AG04450 (cell line): ENCODE measurements around the gene CTRB1. TPM values are rescaled to one million over a fixed set of nuclear protein-coding genes. Genes with fewer than 3 reads are reported as not detected.

Experiments used
- CTCF ChIA-PET: fragments of 300-600, 350-600 bp; formaldehyde crosslinking; extraction: SDS; loops from one replicate; lab custom pipeline; 2022; ENCODE audit warnings: antibody characterized with exemption, inconsistent platforms; lab: Charles Lee
- POLR2A ChIA-PET: fragments of 350-600 bp; formaldehyde crosslinking; extraction: SDS; loops from one replicate; lab custom pipeline; 2021; ENCODE audit warnings: antibody characterized with exemption, inconsistent platforms; lab: Yijun Ruan, JAX
- DNase-seq: peaks from one replicate; pipeline ENCODE4 v3.0.0-alpha.2; 2011; ENCODE audit warnings: low read depth, low spot score
- H3K27ac ChIP-seq: one replicate; pipeline ENCODE4 v1.5.1; 2012; ENCODE audit warnings: low read depth, low read length, control low read depth
- H3K27me3 ChIP-seq: one replicate; pipeline ENCODE4 v1.6.0; 2012; ENCODE audit warnings: low read length; ENCODE audit not compliant: control insufficient read depth, insufficient read depth
- H3K4me3 ChIP-seq: 2 replicates; pipeline ENCODE4 v1.5.1; 2011; ENCODE audit warnings: mild to moderate bottlenecking, low read depth, low read length, control low read depth
- H3K9me3 ChIP-seq: 2 replicates; pipeline ENCODE4 v1.5.1; 2012; ENCODE audit warnings: low read length; ENCODE audit not compliant: control insufficient read depth, insufficient read depth
- CTCF ChIP-seq: IDR thresholded peaks from 2 replicates; pipeline ENCODE4 v1.5.1; 2011; ENCODE audit warnings: low read depth, low read length, control low read depth, inconsistent platforms
- polyA plus RNA-seq: library from polyadenylated mRNA; depleted of rRNA; stranded (reverse); fragments of >200 nt; gene quantifications from 2 replicates; pipeline ENCODE4 v1.2.3, GENCODE V29; 2011

Gene CTRB1
- polyA plus RNA-seq, 1 experiment, result not detected

- Histone ChIP-seq H3K4me3 (peak overlapping the region; percentile 3; the same call in 1 of the 2 replicates), H3K9me3 (no peaks in the 10 kb centered on the region), H3K27ac (peak overlapping the region; percentile 77), H3K27me3 (no peaks in the 10 kb centered on the region)
- POLR2A ChIA-PET, result interaction anchor here (1.3 kb wide), 1 partner anchor 53 kb away, joined by 3 read pairs; no protein-coding TSS in a partner anchor
- no peak for DNase-seq
- CTCF ChIA-PET, result interaction anchor here (0.6 to 4.0 kb wide), 3 partner anchors 18 to 150 kb away, joined by 3 to 23 read pairs (median 4); no protein-coding TSS in a partner anchor
- TF ChIP-seq CTCF, result no peak
Measured at GRCh38 chr16:75252049-75252864, 33.5 kb downstream of the CTRB1 start.

GRCh38 chr16:75252946-75253911 is 34.4 kb downstream of the CTRB1 start:
- peak overlapping the region; percentile 13 for H3K4me3 ChIP-seq
- H3K27ac ChIP-seq, result peak overlapping the region; percentile 80
- POLR2A ChIA-PET, result interaction anchor here (1.2 to 1.3 kb wide), 2 partner anchors 8 to 52 kb away, joined by 3 to 4 read pairs; no protein-coding TSS in a partner anchor
- TF ChIP-seq CTCF, result no peak
- H3K9me3 ChIP-seq, result no peaks in the 10 kb centered on the region
- no peaks in the 10 kb centered on the region for H3K27me3 ChIP-seq
- CTCF ChIA-PET, result interaction anchor here (0.6 to 4.0 kb wide), 4 partner anchors 19 to 149 kb away, joined by 3 to 23 read pairs (median 4); no protein-coding TSS in a partner anchor
- no peak for DNase-seq

DNA sequence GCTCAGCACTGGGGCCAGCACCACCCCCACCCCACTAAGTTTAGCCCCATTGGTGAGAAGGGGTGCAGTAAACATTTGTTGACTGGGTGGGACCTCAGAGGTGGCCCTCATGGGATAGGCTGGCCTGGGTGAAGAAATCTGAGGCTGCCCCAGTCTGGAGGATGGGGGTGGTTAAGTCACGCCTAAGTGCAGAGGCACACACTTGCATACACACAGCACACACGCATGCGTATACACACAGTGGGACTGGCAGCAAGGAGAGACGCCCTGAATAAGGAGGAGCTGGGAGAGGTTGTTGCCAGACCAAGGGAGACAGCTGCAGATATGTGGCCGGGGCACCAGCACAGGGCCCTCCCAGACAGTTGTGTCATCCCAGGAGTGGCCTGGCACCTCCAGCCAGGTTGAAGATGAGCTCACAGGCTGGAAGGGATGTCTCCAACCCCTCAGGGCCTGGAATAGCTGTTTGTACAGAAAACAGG is 35.6 kb downstream of the CTRB1 start:
- Histone ChIP-seq H3K4me3 (no peak overlapping the region), H3K9me3 (no peaks in the 10 kb centered on the region), H3K27ac (peak overlapping the region; percentile 70), H3K27me3 (no peaks in the 10 kb centered on the region)
- TF ChIP-seq CTCF, result no peak
- no peak for DNase-seq
- ChIA-PET CTCF (interaction anchor here (1.0 to 4.0 kb wide), 3 partner anchors 20 to 211 kb away, joined by 3 to 23 read pairs (median 3); partner anchors contain the start of gene TMEM170A), POLR2A (interaction anchor here (0.6 to 1.7 kb wide), 6 partner anchors 9 to 52 kb away, joined by 3 to 8 read pairs (median 4); no protein-coding TSS in a partner anchor)

DNA sequence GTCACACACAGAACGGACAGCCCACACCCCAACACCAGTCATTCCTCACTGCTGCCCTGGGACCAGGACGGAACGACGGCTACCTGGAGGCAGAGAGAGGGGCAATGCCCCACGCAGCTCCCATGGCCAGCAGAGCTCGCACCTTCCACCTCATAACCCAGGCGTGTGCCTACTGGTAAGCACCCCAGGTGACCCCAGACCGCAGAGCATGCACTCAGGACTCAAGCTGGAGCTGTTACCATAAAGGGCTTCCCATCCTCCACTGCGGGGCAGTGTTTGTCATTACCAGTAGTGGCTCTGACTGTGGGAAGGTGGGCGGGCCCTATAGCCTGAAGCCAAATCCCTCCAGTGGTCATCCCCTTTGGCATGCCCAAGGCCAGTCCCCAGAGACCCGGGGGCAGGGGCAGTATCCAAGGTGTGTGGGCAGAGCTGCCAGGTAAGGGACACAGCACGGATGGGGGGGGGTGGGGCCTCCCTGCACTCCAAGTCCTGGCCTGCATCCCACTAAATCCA is 37.3 kb downstream of the CTRB1 start:
- no peak for TF ChIP-seq CTCF
- Histone ChIP-seq H3K27me3 (no peaks in the 10 kb centered on the region), H3K9me3 (no peaks in the 10 kb centered on the region), H3K27ac (no peak overlapping the region), H3K4me3 (no peak overlapping the region)
- CTCF ChIA-PET, result no interaction called here
- POLR2A ChIA-PET, result no interaction called here
- DNase-seq, result no peak
